Spleen (tissue), 11 donors: ENCODE measurements around the gene CDC42BPB. TPM values are rescaled to one million over a fixed set of nuclear protein-coding genes. Genes with fewer than 3 reads are reported as not detected.

Experiments used
- DNase-seq: peaks from one replicate; pipeline ENCODE4 v3.0.0-alpha.2; 2020
- H3K27ac ChIP-seq, 8 donors: fragments of 200-600 bp; sonication (generic) in 7 of 8; 1 replicate in 4 of 8; 2 replicates in 4 of 8; pipeline versions ENCODE4 v1.5.0 to v1.8.0; 2016 to 2021; ENCODE audit warnings: inconsistent platforms in 4 of 8, mild to moderate bottlenecking in 4 of 8, moderate library complexity in 1 of 8
- H3K27me3 ChIP-seq, 7 donors: fragments of 200-600 bp; sonication (generic) in 6 of 7; replicated peaks in 1 of 7; 1 replicate in 4 of 7; 2 replicates in 3 of 7; pipeline versions ENCODE4 v1.5.0 to v1.8.0; 2016 to 2021; ENCODE audit warnings: inconsistent platforms in 3 of 7, mild to moderate bottlenecking in 1 of 7
- H3K36me3 ChIP-seq, 6 donors: fragments of 200-600 bp; sonication (generic) in 5 of 6; 1 replicate in 4 of 6; 2 replicates in 2 of 6; pipeline versions ENCODE4 v1.5.0 to v1.8.0; 2016 to 2021; ENCODE audit warnings: inconsistent platforms in 2 of 6
- H3K4me1 ChIP-seq, 6 donors: fragments of 200-600 bp; sonication (generic) in 5 of 6; 1 replicate in 3 of 6; 2 replicates in 3 of 6; pipeline versions ENCODE4 v1.5.0 to v1.8.0; 2016 to 2021; ENCODE audit warnings: inconsistent platforms in 3 of 6
- H3K4me3 ChIP-seq, 8 donors: fragments of 200-600 bp; sonication (generic) in 7 of 8; 1 replicate in 4 of 8; 2 replicates in 4 of 8; pipeline versions ENCODE4 v1.5.0 to v1.8.0; 2016 to 2021; ENCODE audit warnings: inconsistent platforms in 4 of 8, mild to moderate bottlenecking in 4 of 8, moderate library complexity in 2 of 8
- H3K9me3 ChIP-seq, 8 donors: fragments of 200-600 bp; sonication (generic) in 7 of 8; 1 replicate in 4 of 8; 2 replicates in 4 of 8; pipeline versions ENCODE4 v1.5.0 to v1.8.0; 2016 to 2021; ENCODE audit warnings: inconsistent platforms in 4 of 8
- CTCF ChIP-seq, 11 experiments: fragments of 200-600 bp in 7 of 11; fragments of 450-650 bp in 4 of 11; sonication (generic) in 4 of 11; IDR thresholded peaks in 8 of 11; conservative IDR thresholded peaks in 3 of 11; 1 replicate in 7 of 11; 2 replicates in 4 of 11; pipeline versions ENCODE4 v1.4.0 to v1.8.0; 2016 to 2021; ENCODE audit warnings: antibody characterized with exemption in 11 of 11, inconsistent platforms in 4 of 11, mild to moderate bottlenecking in 1 of 11
- POLR2A ChIP-seq, 3 donors: fragments of 450-650 bp; IDR thresholded peaks; one replicate each; pipeline ENCODE4 v1.5.1; 2017; ENCODE audit warnings: antibody characterized with exemption in 3 of 3, mild to moderate bottlenecking in 1 of 3
- POLR2AphosphoS5 ChIP-seq, 3 donors: sonication (generic); formaldehyde crosslinking; IDR thresholded peaks; one replicate each; pipeline ENCODE4 v1.5.1; 2017; ENCODE audit warnings: antibody characterized with exemption in 3 of 3
- WGBS, 5 donors: extraction: QIAGEN DNeasy Blood & Tissue Kit in 3 of 5; methylation state at CpG; one replicate each; pipeline versions ENCODE4 v1.1.5 to v1.1.7; 2013 to 2018; 5-methylcytosine and 5-hydroxymethylcytosine counted together
- intact Hi-C: fragments of 100-400 bp; cut with DNase I; formaldehyde crosslinking; loops from one replicate; pipeline ENCODE4 v1.15.0; 2023; ENCODE audit warnings: low total_unique reads
- polyA plus RNA-seq, 3 donors: library from polyadenylated mRNA; stranded (reverse); fragments of 200-250 nt; gene quantifications; one replicate each; pipeline ENCODE4 v1.2.1, GENCODE V29; 2013
- total RNA-seq, 7 donors: library from RNA; depleted of rRNA in 3 of 7; stranded (reverse); fragments of >200 nt in 3 of 7; fragmentation: NEBNext Ultra II Directional in 4 of 7; extraction: Animal tissue kit (Norgen Biotek cat#: 25700) in 4 of 7; gene quantifications; one replicate each; pipeline versions ENCODE4 v1.1.0 to v1.2.1, GENCODE V29; 2016 to 2021
- donor health status: healthy with polysubstance abuse.
- donor health status: DM: no; HTN: no; CAD: no; lungs with moderate emphysema.
- donor health status: DM: no; HTN: no; CAD: no.
- donor health status: Bipolar disorder and iron deficiency.
- donor health status: healthy.
- donor health status: DM: no; HTN: no; CAD: no.
- donor health status: DM: yes; HTN: yes; CAD: no.

Gene CDC42BPB
- total and polyA plus RNA-seq, 10 donors, result 6.4 to 94.5 (median 77.8) TPM

DNA sequence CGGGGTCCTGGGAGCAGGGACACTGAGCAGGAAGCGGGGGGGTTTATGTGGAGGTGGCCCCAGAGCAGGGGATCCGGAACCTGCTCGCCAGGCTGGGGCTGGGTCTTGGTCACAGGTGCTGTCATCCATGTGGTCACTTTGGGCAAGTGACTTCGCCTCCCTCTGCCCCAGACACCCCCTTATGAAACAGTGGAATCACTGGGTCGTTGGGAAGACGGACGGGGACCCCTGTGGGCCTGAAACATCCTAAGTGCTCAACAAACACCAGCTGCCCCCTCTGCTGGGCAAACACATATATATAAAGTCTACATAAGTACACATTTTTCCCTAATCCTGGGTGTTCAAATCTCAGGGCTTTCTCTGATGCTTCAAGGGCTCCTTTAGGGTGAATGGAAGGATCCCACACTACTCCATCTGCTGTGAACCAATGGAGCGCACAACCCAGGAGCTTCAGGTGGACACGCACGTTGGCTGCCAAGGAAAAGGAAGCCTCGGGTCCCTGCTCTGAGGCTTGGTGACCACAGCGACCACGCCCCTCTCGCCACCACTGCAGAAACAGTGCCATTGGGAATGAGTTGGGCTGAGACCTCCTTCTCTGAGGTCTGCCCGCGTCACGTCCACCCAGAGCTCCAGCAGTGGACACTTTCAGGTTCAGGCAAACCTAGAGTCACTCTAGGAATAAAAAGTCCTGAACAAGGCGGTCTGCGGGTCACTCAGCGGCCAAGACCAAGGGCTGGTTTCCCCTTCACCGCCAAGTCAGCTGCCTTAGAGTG is 54.6 kb downstream of the CDC42BPB start:
- peaks cover 3 to 30% (median 7%) of the 10 kb centered on the region in 6 donors for H3K4me1 ChIP-seq
- H3K27ac ChIP-seq, result peak overlapping the region in 1 of 8 donors; percentile 11
- no peak overlapping the region for H3K4me3 ChIP-seq
- intact Hi-C loops, result no loop called here
- TF ChIP-seq POLR2AphosphoS5 (IDR thresholded peaks at IDR 0.05) (no peak), CTCF (IDR thresholded peaks at IDR 0.05 in 8 of 11, conservative IDR thresholded peaks at IDR 0.05 in 3 of 11) (no peak), POLR2A (IDR thresholded peaks at IDR 0.05) (no peak)
- H3K36me3 ChIP-seq, result peaks cover 0 to 81% (median 17%) of the 10 kb centered on the region in 6 donors
- no peaks in the 10 kb centered on the region for H3K9me3 ChIP-seq
- 80 to 88% (median 84%) methylated on average over 21 to 22 of the region's 22 CpGs for WGBS, 5 donors
- no peaks in the 10 kb centered on the region for H3K27me3 ChIP-seq
- peak; percentile 63 for DNase-seq

- Histone ChIP-seq H3K4me3 (no peak overlapping the region), H3K36me3 (peaks cover 0 to 81% (median 16%) of the 10 kb centered on the region in 6 donors), H3K9me3 (no peaks in the 10 kb centered on the region), H3K27me3 (no peaks in the 10 kb centered on the region), H3K27ac (no peak overlapping the region), H3K4me1 (peaks cover 0 to 21% (median 4%) of the 10 kb centered on the region in 6 donors)
- WGBS, 5 donors, result 79 to 85% (median 81%) methylated on average over 33 to 37 of the region's 37 CpGs
- TF ChIP-seq POLR2AphosphoS5 (IDR thresholded peaks at IDR 0.05) (peak; percentile 18 to 60 (median 23)), POLR2A (IDR thresholded peaks at IDR 0.05) (no peak), CTCF (IDR thresholded peaks at IDR 0.05 in 8 of 11, conservative IDR thresholded peaks at IDR 0.05 in 3 of 11) (no peak)
- DNase-seq, result peak; percentile 79
- intact Hi-C loops, result no loop called here
Observed at GRCh38 chr14:103001651-103002396, 55.5 kb downstream of the CDC42BPB start.

DNA sequence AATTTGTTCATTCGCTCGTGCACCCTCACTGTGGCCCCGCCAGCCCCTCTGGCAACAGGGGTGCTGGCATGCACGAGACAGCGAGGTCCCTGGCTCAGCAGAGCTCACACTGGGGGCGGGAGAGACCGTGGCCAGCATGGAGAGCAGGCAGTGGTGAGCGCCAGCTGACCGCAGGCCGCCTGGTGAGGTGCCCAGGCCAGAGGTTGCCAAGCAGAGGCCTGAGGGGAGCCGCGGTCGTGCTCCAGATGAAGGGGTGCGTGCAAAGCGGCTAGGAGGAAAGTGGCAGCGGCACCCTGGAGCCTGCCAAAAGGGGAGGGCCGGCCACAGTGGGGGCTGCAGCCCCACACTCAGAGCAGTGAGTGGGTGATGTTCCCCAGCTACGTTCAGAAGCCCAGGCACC is 56.1 kb downstream of the CDC42BPB start:
- Histone ChIP-seq H3K4me1 (peaks cover 0 to 18% (median 3%) of the 10 kb centered on the region in 6 donors), H3K4me3 (no peak overlapping the region), H3K27me3 (no peaks in the 10 kb centered on the region), H3K27ac (no peak overlapping the region), H3K9me3 (no peaks in the 10 kb centered on the region), H3K36me3 (peaks cover 0 to 84% (median 16%) of the 10 kb centered on the region in 6 donors)
- intact Hi-C loops, result no loop called here
- DNase-seq, result no peak
- TF ChIP-seq CTCF (IDR thresholded peaks at IDR 0.05 in 8 of 11, conservative IDR thresholded peaks at IDR 0.05 in 3 of 11) (no peak), POLR2A (IDR thresholded peaks at IDR 0.05) (no peak), POLR2AphosphoS5 (IDR thresholded peaks at IDR 0.05) (peak in 1 of 3 donors; percentile 7)
- 90 to 94% (median 93%) methylated on average over 16 to 18 of the region's 18 CpGs for WGBS, 5 donors
